Activated CD8-positive, alpha-beta memory T cell treated with anti-CD3 and anti-CD28 coated beads, Interleukin-2, amount 50 U/mL, for 24 hours (primary cell): Measurements from ENCODE around the gene FCAMR.

ENCODE experiments used
- DNase-seq: peaks from one replicate; pipeline ENCODE4 v3.0.0-alpha.2; 2020; ENCODE audit errors: extremely low read depth

FCAMR gene

DNA sequence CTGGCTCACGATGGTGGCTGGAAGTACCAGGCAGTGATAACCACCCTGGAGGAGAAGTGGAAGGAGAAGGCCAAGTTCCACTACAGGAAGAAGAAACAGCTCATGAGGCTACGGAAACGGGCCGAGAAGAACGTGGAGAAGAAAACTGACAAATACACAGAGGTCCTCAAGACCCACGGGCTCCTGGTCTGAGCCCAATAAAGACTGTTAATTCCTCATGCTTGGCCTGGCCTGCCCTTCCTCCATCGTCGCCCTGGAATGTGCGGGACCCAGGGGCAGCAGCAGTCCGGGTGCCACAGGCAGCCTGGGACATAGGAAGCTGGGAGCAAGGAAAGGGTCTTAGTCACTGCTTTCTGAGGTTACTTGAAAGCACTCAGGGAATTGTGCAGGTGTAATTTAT, 62.2 kb downstream of the FCAMR start:
- DNase-seq, result no peak
